Neural progenitor cell (in vitro differentiated cells): ENCODE data around the gene PLCXD3. TPM values are rescaled to one million over a fixed set of nuclear protein-coding genes. Genes with fewer than 3 reads are reported as not detected.

Experiments
- DNase-seq: peaks from one replicate; pipeline ENCODE4 v3.0.0-alpha.2; 2016; ENCODE audit warnings: low spot score
- H2AFZ ChIP-seq: fragments of 200-600 bp; sonication (generic); replicated peaks from 2 replicates; pipeline ENCODE4 v1.6.1; 2016; ENCODE audit warnings: antibody characterized with exemption
- H3F3A ChIP-seq: fragments of 200-600 bp; sonication (generic); 2 replicates; pipeline ENCODE4 v1.6.1; 2016; ENCODE audit warnings: antibody characterized with exemption, low read depth
- H3K27ac ChIP-seq: fragments of 200-600 bp; sonication (generic); 2 replicates; pipeline ENCODE4 v1.5.1; 2016; ENCODE audit warnings: mild to moderate bottlenecking
- H3K27me3 ChIP-seq: fragments of 200-600 bp; sonication (generic); 2 replicates; pipeline ENCODE4 v1.6.1; 2016; ENCODE audit warnings: mild to moderate bottlenecking, moderate library complexity
- H3K36me3 ChIP-seq: fragments of 200-600 bp; sonication (generic); 2 replicates; pipeline ENCODE4 v1.5.1; 2016
- H3K4me1 ChIP-seq: fragments of 200-600 bp; sonication (generic); 2 replicates; pipeline ENCODE4 v1.6.1; 2016; ENCODE audit warnings: mixed run types
- H3K4me2 ChIP-seq: fragments of 200-600 bp; sonication (generic); 2 replicates; pipeline ENCODE4 v1.6.1; 2016
- H3K4me3 ChIP-seq: fragments of 200-600 bp; sonication (generic); 2 replicates; pipeline ENCODE4 v1.5.1; 2016
- H3K79me2 ChIP-seq: fragments of 200-600 bp; sonication (generic); 2 replicates; pipeline ENCODE4 v1.6.1; 2016; ENCODE audit warnings: low read depth
- H3K9ac ChIP-seq: fragments of 200-600 bp; sonication (generic); 2 replicates; pipeline ENCODE4 v1.6.1; 2016
- H3K9me3 ChIP-seq: fragments of 200-600 bp; sonication (generic); 2 replicates; pipeline ENCODE4 v1.5.1; 2016; ENCODE audit warnings: low read depth
- H4K20me1 ChIP-seq: fragments of 200-600 bp; sonication (generic); 2 replicates; pipeline ENCODE4 v1.6.1; 2016; ENCODE audit warnings: low read depth
- H3K27ac Mint-ChIP-seq: 3 replicates; pipeline ENCODE4 v1.8.0; 2021; ENCODE audit warnings: mixed read lengths
- H3K27me3 Mint-ChIP-seq: 2 replicates; pipeline ENCODE4 v1.8.0; 2022; ENCODE audit warnings: low read depth, mild to moderate bottlenecking, inconsistent platforms, moderate library complexity, mixed read lengths; ENCODE audit not compliant: insufficient read depth
- H3K36me3 Mint-ChIP-seq: 3 replicates; pipeline ENCODE4 v1.8.0; 2021; ENCODE audit warnings: mixed read lengths
- H3K4me1 Mint-ChIP-seq: 3 replicates; pipeline ENCODE4 v1.8.0; 2021; ENCODE audit warnings: mixed read lengths
- H3K4me3 Mint-ChIP-seq: 3 replicates; pipeline ENCODE4 v1.8.0; 2021; ENCODE audit warnings: mild to moderate bottlenecking, moderate library complexity, mixed read lengths
- H3K9me3 Mint-ChIP-seq: 3 replicates; pipeline ENCODE4 v1.8.0; 2020; ENCODE audit warnings: mixed read lengths
- EZH2 ChIP-seq: fragments of 200-600 bp; sonication (generic); IDR thresholded peaks from 2 replicates; pipeline ENCODE4 v1.6.1; 2017; ENCODE audit warnings: antibody characterized with exemption, mild to moderate bottlenecking, moderate library complexity
- EZH2phosphoT487 ChIP-seq: fragments of 200-600 bp; sonication (generic); IDR thresholded peaks from 2 replicates; pipeline ENCODE4 v1.6.1; 2017; ENCODE audit warnings: antibody characterized with exemption
- total RNA-seq: library from RNA; depleted of rRNA; stranded (reverse); fragments of >200 nt; gene quantifications from 2 replicates; pipeline ENCODE4 v1.2.3, GENCODE V29; 2015; ENCODE audit warnings: low replicate concordance
- TF ChIP-seq, protein P1 (sequence below): fragments of 200-600 bp; sonication (generic); IDR thresholded peaks from 2 replicates; pipeline ENCODE4 v1.5.1; 2017; ENCODE audit warnings: antibody characterized with exemption, mild to moderate bottlenecking

The PLCXD3 gene
- total RNA-seq, 1 donor from 2014 or later = not detected

DNA sequence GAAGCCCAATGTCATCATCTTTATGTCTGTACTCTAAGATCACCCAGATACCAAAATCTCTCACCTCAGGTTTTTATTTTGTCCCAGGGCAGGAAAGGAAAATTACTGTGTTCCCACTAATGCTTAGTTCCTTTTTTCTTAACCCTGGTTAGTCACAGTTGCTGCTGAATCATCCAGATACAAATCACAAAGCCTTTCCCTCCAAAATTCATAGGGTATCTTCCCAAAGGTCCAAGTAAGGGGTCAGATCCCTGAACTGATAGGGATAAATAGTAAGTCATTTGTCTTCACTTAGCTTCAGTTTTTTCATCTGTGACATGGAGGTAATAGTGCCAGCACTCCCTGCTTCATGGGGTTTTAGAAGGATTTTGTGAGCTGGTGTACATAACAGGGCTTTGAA is 2.2 kb downstream of the PLCXD3 start:
- Histone ChIP-seq H3K4me2 (no peak overlapping the region), H4K20me1 (peaks cover 5% of the 10 kb centered on the region), H3K36me3 (no peaks in the 10 kb centered on the region), H3K9me3 (no peaks in the 10 kb centered on the region), H3K4me3 (no peak overlapping the region), H3K27me3 (peaks cover 80% of the 10 kb centered on the region), H3K27ac (no peak overlapping the region), H2AFZ (no peak overlapping the region), H3K4me1 (peaks cover 11% of the 10 kb centered on the region), H3K79me2 (no peaks in the 10 kb centered on the region), H3K9ac (no peak overlapping the region), H3F3A (no peaks in the 10 kb centered on the region)
- no peaks in the 10 kb centered on the region for H3K36me3 Mint-ChIP-seq
- H3K27me3 Mint-ChIP-seq = peaks cover 34% of the 10 kb centered on the region
- peaks cover 19% of the 10 kb centered on the region for H3K4me1 Mint-ChIP-seq
- peak overlapping the region; percentile 64 for H3K4me3 Mint-ChIP-seq
- H3K27ac Mint-ChIP-seq = no peak overlapping the region
- no peak for DNase-seq
- H3K9me3 Mint-ChIP-seq = peaks cover 2% of the 10 kb centered on the region
- TF ChIP-seq, protein P1, sequence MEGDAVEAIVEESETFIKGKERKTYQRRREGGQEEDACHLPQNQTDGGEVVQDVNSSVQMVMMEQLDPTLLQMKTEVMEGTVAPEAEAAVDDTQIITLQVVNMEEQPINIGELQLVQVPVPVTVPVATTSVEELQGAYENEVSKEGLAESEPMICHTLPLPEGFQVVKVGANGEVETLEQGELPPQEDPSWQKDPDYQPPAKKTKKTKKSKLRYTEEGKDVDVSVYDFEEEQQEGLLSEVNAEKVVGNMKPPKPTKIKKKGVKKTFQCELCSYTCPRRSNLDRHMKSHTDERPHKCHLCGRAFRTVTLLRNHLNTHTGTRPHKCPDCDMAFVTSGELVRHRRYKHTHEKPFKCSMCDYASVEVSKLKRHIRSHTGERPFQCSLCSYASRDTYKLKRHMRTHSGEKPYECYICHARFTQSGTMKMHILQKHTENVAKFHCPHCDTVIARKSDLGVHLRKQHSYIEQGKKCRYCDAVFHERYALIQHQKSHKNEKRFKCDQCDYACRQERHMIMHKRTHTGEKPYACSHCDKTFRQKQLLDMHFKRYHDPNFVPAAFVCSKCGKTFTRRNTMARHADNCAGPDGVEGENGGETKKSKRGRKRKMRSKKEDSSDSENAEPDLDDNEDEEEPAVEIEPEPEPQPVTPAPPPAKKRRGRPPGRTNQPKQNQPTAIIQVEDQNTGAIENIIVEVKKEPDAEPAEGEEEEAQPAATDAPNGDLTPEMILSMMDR = no peak
- no peak for TF ChIP-seq EZH2phosphoT487
- no peak for TF ChIP-seq EZH2

DNA sequence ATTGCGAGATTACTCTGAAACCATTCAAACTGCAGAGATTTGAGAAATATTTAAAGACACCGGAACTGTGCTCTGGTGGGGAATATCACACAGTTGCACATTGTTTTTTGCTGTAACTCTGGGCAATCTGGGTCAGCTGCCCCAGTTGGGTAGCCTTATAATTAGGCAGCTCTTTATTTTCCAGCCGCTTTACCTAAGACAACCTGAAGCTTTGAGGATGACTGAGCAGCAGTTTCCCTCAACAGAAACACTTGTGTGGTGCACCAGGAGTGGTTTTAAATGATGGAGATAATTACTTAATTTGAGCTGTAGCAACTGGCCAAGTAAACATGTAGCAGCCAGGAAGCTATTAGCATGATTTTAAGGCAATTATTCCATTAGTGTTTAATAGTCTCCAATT is 2.9 kb downstream of the PLCXD3 start:
- TF ChIP-seq, protein P1 = no peak
- TF ChIP-seq EZH2 = no peak
- TF ChIP-seq EZH2phosphoT487 = no peak
- H3K79me2 ChIP-seq = no peaks in the 10 kb centered on the region
- no peak overlapping the region for H3K4me3 ChIP-seq
- peaks cover 13% of the 10 kb centered on the region for H3K4me1 ChIP-seq
- no peak overlapping the region for H3K4me2 ChIP-seq
- Mint-ChIP-seq H3K9me3 (peaks cover 2% of the 10 kb centered on the region), H3K27me3 (peaks cover 34% of the 10 kb centered on the region), H3K4me1 (peaks cover 21% of the 10 kb centered on the region), H3K27ac (no peak overlapping the region), H3K36me3 (no peaks in the 10 kb centered on the region), H3K4me3 (no peak overlapping the region)
- no peaks in the 10 kb centered on the region for H3F3A ChIP-seq
- peaks cover 76% of the 10 kb centered on the region for H3K27me3 ChIP-seq
- no peak overlapping the region for H2AFZ ChIP-seq
- H3K9me3 ChIP-seq = no peaks in the 10 kb centered on the region
- no peaks in the 10 kb centered on the region for H3K36me3 ChIP-seq
- H3K9ac ChIP-seq = no peak overlapping the region
- DNase-seq = no peak
- no peak overlapping the region for H3K27ac ChIP-seq
- peaks cover 5% of the 10 kb centered on the region for H4K20me1 ChIP-seq

DNA sequence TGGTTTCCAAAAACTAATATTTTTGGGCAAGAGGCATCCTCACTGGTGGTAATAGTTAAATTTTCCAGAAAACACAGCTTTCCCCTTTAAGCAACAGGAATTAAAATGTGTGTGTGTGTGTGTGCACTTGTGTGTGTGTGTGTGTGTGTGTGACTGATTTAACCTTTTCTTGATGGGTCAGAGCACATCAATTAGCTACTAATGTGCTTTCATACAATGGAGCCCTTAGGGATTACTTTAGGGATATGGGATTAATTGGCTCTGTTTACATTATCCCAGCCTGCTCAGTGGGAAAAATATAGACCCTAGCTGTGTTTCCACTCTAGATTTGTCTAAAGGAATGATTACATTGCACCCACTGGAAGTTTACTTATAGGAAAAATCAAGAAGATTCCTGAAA is 6.5 kb downstream of the PLCXD3 start:
- peaks cover 18% of the 10 kb centered on the region for H3K27me3 Mint-ChIP-seq
- no peak overlapping the region for H3K4me3 Mint-ChIP-seq
- H3F3A ChIP-seq = no peaks in the 10 kb centered on the region
- peaks cover 13% of the 10 kb centered on the region for H3K4me1 Mint-ChIP-seq
- H3K27me3 ChIP-seq = peaks cover 68% of the 10 kb centered on the region
- peak overlapping the region; percentile 56 for H3K4me2 ChIP-seq
- no peak overlapping the region for H3K4me3 ChIP-seq
- peaks cover 7% of the 10 kb centered on the region for H3K4me1 ChIP-seq
- no peaks in the 10 kb centered on the region for H3K36me3 ChIP-seq
- no peaks in the 10 kb centered on the region for H3K9me3 ChIP-seq
- no peak overlapping the region for H3K27ac Mint-ChIP-seq
- DNase-seq = peak; percentile 77
- H3K9ac ChIP-seq = no peak overlapping the region
- no peaks in the 10 kb centered on the region for H3K79me2 ChIP-seq
- no peak overlapping the region for H3K27ac ChIP-seq
- no peaks in the 10 kb centered on the region for H3K36me3 Mint-ChIP-seq
- no peak overlapping the region for H2AFZ ChIP-seq
- no peaks in the 10 kb centered on the region for H3K9me3 Mint-ChIP-seq
- no peaks in the 10 kb centered on the region for H4K20me1 ChIP-seq
- peak; percentile 97 for TF ChIP-seq EZH2phosphoT487
- TF ChIP-seq, protein P1 = no peak
